ELF-1 (cell line): ENCODE results near the gene PARPBP.
A peak's percentile ranks its signal among the peaks of the same experiment; 100 is the strongest.
"Not testable (repeated sequence)": the region's sequence is repeated elsewhere in the genome, so short reads cannot be mapped to it uniquely, and the experiment has no call there.

Experiments
- DNase-seq: peaks from one replicate; pipeline ENCODE4 v3.0.0-alpha.2; 2016; ENCODE audit warnings: low read depth, low spot score

The PARPBP gene, protein sequence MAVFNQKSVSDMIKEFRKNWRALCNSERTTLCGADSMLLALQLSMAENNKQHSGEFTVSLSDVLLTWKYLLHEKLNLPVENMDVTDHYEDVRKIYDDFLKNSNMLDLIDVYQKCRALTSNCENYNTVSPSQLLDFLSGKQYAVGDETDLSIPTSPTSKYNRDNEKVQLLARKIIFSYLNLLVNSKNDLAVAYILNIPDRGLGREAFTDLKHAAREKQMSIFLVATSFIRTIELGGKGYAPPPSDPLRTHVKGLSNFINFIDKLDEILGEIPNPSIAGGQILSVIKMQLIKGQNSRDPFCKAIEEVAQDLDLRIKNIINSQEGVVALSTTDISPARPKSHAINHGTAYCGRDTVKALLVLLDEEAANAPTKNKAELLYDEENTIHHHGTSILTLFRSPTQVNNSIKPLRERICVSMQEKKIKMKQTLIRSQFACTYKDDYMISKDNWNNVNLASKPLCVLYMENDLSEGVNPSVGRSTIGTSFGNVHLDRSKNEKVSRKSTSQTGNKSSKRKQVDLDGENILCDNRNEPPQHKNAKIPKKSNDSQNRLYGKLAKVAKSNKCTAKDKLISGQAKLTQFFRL

DNA sequence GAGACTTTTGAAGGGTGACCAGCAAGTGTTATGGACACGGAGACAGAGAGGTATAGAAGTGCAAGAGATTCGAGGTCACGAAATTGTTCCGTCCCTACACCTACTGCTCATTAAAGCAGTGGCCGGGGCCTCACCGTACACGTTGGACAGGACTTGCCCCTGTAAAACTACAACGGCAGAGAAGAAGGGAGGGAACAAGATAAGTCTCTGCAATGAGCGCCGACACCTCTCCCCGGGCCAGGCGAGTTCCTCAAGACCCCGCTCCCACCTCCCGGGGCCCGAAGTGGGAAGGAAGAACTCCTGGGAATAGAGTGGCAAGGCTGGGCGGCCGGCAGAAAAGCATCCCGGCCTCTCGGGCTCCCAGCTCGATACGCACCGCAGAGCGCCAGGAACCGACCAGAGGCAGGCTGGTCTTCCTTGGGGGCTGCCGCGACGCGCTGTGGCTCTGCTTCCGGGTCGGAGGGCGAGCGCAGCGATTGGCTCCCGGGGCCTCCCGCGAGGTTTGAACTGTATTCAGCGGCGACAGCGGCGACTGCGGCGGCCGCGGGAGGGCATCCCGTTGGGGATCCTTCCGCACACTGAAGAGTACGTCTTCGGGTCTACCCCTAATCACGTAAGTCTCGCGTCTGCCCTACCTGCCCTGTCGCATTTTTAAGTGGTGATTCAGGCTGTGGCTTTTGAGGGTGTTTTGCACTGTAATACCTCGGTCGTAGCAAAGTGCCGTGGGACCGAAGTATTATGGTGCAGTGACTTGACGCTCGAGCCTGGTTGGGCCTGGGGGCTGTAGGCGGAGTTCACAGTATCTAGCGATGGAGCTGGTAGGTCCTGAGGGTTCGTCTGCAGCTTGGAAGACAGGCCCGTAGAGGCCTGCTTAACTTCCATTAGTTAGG lies at the start of gene PARPBP, which contains the start of gene NUP37:
PARPBP (plus strand) TSS at position 510 of the 890 bp plus-strand sequence. CDS start 3,706 bp downstream, outside the sequence.
NUP37 (minus strand) TSS at position 441 of the 890 bp plus-strand sequence. CDS start 1,596 bp downstream, outside the sequence.
- peak; percentile 96 for DNase-seq

DNA sequence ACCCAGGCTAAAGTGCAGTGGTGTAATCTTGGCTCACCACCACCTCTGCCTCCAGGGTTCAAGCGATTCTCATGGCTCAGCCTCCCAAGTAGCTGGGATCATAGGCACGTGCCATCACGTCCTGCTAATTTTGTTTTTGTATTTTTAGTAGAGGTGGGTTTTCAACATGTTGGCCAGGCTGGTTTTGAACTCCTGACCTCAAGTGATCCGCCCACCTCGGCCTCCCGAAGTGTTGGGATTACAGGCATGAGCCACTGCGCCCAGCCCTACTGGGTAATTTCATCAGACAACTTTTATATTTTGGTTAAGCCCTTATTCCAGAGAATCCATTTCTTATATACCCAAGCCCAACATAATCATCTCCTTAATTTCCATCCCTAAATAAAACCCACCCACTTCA lies 47.9 kb upstream of the PARPBP start:
- not testable (repeated sequence) for DNase-seq

DNA sequence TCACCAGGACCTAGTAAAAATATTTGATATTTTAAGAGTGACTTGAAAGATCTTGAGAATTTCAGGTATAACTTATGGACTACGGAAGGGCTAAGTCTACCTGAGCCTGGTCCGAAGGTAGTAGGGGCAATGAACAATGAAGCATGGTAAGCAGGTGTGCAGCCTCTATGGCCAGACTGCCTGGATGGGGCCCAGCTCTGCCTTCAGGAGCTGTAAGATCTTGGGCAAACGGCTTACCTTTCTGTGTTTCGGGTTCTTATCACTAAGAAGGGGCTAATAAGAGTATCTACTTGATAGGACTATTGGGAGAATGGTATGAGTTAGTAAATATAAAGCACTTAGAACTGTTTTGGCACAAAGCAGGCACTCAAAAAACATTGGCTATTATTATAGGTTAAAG lies 39.1 kb upstream of the PARPBP start:
- no peak for DNase-seq

DNA sequence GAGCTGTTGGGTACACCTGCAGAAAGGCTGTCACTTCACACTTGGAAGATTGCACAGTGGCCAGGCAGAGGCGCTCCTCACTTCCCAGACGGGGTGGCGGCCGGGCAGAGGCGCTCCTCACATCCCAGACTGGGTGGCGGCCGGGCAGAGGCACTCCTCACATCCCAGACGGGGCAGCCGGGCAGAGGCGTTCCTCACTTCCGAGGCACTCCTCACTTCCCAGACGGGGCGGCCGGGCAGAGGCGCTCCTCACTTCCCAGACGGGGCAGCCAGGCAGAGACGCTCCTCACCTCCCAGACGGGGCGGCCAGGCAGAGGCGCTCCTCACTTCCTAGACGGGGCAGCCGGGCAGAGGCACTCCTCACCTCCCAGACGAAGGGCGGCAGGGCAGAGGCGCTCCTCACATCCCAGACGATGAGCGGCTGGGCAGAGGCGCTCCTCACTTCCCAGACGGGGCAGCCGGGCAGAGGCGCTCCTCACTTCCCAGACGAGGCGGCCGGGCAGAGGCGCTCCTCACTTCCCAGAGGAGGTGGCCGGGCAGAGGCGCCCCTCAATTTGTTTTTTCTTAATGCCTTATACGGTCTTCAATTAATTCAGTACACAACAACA lies 30.7 kb upstream of the PARPBP start:
- DNase-seq: not testable (repeated sequence)

DNA sequence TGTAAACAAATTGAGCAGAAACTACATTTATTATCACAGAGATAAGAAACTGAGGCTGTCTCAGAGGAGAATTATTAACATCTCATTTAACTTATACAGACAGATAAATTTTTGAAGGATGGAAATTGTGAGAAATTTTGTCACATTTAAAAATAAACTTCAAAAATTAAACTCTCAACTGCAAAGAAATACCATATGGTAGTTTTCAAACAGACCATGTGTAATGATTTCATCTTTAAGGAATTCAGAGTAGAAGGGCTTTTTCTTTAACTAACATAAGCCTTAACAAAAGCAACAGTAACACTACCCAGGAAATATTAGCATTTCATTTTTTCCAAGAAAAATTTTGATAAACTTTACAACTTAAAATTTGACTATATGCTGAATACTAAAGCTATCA lies 26.7 kb upstream of the PARPBP start:
- no peak for DNase-seq

DNA sequence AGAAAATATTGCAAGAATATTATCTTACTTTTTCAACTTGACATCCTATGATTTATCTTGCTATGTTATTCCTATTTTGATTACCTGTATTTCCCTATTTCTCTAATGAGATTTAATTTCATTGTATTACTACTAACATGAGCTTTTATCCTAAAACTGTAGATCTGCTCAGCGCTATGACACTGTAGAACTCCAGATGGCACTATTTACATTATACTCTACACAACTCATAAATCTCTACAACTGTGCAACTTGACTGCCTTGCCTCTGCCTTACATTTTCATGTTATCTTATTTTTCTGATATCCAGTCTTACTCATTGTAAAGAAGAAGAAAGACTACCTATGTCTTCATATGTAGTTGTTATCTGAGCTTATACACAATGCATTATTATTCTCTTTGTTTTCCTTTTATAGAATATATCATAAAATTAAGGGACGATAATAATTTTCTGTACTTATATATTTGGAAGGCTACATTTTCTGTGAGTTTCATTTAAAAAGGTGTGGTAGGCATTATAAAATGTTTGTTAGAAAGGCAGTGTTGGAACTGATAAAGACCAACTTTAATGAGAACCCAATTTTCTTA lies 24.2 kb upstream of the PARPBP start:
- DNase-seq: no peak

DNA sequence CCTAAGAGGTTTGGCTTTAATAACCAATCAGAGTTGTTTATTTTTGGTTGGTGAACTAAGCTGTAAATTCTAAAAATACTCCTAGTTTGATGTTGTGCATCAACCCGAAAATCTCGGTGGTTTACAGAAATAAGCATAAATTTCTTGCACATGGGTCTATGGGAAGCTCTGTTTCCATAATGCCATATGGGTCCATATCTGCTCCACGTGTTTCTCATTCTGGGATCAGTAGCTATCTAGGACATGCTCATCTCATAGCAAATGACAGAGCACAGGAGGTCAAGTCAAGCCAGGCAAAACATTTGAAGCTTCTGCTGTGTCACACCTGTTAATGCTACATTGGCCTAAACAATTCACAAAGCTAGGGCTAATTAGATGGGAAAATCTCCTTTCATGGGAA lies 23.1 kb upstream of the PARPBP start:
- no peak for DNase-seq

DNA sequence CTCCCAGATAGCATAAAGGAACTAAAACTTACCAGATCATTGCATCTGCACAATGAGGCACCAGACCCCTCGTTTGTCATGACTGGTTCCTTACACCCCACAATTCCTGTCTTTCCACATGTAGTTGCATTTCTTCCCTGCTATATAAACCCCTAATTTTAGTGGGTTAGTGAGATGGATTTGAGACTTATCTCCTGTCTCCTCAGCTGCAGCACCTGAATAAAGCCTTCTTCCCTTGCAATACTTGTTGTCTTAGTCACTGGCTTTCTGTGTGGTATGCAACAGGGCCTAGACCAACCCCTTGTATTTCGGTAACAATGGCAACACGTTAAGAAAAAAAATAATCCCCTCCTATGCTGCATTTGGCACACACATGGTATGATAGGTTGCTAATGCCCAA lies 13.1 kb upstream of the PARPBP start:
- DNase-seq: no peak

DNA sequence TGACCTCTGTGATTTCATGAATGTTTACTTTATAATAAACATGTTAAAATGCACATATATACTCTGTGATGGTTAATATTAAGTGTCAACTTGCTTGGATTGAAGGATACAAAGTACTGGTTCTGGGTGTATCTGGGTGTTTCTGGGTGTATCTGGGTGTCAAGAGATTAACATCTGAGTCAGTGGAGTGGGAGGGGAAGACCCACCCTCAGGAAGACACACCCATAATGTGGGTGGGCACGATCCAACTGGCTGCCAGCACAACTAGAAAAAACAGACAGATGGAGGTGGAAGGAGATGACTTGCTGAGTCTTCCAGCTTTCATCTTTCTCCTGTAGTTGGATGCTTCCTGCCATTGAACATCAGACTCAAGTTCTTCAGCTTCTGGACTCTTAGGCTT lies 12.0 kb upstream of the PARPBP start:
- DNase-seq: no peak

DNA sequence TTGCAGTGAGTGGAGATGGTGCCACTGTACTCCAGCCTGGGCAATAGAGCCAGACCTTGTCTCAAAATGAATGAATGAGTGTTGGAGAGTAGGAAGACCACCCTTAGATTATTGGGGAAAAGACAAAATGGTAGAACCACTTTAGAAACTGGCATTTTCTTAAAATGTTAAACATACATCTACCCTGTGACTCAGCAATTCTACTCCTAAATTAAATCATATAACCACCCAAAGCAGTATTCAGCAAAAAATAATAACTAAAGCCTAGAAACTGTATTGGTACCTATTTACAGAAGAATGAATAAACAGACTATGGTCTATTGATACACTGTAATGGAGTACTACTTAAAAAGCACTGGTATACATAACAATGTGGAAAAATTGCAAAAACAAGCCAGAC lies 9.2 kb upstream of the PARPBP start:
- no peak for DNase-seq

DNA sequence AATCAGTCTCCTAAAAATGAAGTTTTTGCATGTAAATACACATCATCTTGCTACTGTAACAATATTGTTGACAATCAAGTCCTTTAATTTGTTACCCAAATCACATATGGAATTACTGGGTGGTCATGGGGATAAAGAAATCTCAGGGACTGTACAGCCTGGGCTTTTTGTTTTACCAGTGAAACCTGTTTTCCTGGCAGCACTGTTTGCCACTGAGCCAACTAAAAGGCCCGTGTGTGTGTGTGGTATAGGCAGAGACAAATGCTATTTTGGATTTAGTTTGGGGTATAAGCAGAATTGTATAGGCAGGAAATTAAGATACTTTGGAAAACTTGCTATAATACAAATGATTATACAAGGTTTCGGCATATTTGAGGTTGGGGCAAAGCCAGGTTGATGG lies 5.8 kb upstream of the PARPBP start:
- no peak for DNase-seq

DNA sequence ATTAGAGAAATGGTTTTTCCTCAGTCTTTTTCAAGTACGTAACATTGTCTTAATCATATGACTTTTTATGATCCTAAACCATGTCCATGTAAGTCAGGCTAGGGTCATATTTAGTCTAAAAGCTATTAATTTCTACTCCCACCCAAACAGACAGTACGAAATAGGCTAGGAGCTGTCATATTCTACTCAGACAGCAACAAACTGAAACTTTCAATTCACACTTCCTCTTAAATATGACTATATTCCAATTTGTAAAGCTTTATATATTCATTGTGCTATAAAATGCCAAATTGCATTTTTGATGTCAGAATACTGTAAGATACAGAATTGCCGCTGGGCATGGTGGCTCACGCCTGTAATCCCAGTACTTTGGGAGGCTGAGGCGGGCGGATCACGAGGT lies 3.6 kb upstream of the PARPBP start:
- DNase-seq: no peak

DNA sequence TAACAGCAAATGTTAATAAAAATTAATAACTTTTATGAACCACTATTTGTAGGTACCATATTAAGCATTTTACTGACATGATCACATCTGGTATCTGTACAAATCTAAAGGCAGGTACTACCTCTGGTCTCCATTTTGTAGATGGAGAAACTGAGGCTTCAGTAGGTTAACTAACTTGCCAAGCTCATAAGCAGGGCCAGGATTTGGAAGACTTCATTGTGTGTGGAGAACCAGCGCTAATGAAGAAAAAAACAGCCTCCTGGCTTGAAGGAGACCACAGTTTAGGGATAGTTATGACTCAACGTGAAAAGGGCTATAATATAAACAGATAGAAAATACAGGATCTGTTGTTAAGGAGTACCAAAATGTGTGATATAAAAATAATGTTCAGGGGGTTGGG lies 1.1 kb upstream of the PARPBP start:
- DNase-seq: no peak

DNA sequence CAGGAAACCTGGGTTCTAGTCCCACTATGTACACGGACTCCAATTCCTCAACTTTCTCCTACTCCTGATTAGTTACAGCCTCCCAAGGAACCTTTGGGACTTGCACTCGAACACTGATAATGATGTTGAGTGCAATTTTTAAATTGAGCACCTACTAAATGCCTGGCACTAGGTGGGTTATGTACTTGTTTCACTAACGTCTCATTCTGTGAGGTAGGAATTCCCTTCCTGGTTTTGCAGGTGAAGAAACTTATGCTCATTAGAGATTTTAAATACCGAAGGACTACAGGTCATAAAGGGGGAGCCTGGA lies 536 bp downstream of the PARPBP start:
- DNase-seq: no peak

DNA sequence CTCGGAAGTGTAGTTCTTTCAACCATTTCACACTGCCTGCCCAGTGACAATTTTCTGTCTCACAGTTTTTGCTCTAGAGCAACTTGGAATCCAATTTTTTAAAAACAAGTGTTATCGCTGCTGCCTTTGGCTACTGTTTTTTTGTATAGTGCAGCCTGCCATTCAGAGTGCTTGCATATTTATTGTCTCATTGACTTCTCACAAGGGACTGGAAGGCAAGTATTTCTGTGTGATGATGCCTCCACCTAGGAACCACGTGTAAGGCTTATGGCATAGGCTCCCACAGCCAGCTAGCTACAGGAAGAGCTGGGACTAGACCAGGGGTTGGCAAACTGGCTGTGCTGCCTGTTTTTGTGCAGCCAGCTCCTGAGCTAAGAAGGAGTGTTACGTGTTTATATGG lies 903 bp downstream of the PARPBP start:
- DNase-seq: peak; percentile 35

DNA sequence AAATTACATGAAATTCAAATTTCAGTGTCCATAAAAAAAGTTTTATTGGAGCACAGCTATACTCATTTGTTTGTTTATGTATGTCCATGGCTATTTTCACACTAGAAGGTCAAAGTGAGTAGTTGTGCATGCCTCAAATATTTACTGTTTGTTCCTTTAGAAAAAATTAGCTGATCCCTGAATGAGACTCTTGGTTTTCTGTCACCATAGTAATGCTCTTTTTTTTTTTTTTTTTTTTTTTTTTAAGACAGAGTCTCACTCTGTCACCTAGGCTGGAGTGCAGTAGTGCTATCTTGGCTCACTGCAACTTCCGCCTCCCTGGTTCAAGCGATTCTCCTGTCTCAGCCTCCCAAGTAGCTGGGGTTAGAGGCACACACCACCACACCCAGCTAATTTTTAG lies 1.3 kb downstream of the PARPBP start:
- not testable (repeated sequence) for DNase-seq

DNA sequence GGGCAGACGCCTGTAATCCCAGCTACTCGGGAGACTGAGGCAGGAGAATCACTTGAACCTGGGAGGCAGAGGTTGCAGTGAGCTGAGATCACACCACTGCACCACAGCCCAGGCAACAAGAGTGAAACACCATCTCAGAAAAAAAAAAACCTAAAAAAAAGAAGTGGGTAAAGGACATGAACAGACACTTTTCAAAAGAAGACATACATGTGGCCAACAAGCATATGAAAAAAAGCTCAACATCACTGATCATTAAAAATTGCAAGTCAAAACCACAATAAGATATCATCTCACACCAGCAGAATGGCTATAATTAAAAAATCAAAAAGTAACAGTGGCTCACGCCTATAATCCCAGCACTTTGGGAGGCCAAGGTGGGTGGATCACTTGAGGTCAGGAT lies 10.7 kb downstream of the PARPBP start:
- not testable (repeated sequence) for DNase-seq

DNA sequence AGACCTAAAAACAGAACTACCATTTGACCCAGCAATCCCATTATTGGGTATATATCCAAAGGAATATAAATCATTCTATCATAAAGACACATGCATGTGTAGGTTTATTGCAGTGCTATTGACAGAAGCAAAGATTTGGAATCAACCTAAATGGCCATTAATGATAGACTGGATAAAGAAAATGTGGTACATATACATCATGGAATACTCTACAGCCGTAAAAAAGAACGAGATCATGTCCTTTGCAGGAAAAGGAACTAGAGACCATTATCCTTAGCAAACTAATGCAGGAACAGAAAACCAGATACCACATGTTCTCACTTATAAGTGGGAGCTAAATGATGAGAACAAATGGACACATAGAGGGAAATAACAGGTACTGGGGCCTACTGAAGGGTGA lies 11.5 kb downstream of the PARPBP start:
- not testable (repeated sequence) for DNase-seq

DNA sequence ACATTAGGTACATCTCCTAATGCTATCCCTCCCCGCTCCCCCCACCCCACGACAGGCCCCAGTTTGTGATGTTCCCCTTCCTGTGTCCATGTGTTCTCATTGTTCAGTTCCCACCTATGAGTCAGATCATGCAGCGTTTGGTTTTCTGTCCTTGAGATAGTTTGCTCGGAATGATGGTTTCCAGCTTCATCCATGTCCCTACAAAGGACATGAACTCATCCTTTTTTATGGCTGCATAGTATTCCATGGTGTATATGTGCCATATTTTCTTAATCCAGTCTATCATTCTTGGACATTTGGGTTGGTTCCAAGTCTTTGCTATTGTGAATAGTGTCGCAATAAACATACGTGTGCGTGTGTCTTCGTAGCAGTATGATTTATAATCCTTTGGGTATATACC lies 17.6 kb downstream of the PARPBP start:
- DNase-seq: not testable (repeated sequence)

DNA sequence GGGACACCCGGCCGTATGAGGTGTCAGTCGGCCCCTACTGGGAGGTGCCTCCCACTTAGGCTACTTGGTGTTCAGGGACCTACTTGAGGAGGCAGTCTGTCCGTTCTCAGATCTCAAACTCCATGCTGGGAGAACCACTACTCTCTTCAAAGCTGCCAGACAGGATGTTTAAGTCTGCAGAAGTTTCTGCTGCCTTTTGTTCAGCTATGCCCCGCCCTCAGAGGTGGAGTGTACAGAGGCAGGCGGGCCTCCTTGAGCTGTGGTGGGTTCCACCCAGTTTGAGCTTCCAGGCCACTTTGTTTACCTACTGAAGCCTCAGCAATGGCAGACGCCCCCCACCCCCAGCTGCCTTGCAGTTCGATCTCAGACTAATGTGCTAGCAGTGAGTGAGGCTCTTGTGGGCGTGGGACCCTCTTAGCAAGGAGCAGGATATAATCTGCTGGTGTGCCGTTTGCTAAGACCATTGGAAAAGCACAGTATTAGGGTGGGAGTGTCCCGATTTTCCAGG lies 22.9 kb downstream of the PARPBP start:
- not testable (repeated sequence) for DNase-seq

DNA sequence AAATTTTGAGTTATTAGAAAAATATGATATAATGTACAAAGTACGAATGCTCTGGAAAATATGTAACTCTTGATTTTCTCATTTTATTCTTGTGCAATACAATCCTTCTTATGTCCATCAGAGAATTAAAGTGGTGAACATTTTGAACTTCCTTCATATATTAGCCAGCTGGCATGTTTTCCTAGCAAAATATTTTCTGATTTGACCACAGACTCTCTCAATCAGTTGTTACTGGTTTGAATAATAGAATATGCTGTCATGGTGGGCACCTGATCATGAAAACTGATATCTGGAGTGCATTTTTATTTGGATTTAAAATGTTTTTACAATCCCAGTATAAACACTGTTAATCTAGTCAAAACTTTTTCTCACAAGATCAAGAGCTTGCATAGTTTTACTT lies 24.2 kb downstream of the PARPBP start:
- no peak for DNase-seq
